Osteoblast (primary cell): ENCODE results near the gene NEB. TPM values are rescaled to one million over a fixed set of nuclear protein-coding genes. Genes with fewer than 3 reads are reported as not detected.

Source experiments
- DNase-seq: peaks from one replicate; pipeline ENCODE4 v3.0.0; 2011; ENCODE audit warnings: low spot score, mixed read lengths; ENCODE audit not compliant: insufficient read length; ENCODE audit errors: missing footprints
- H2AFZ ChIP-seq: 2 replicates; pipeline ENCODE4 v1.6.0; 2011; ENCODE audit warnings: mild to moderate bottlenecking, low read length
- H3K27ac ChIP-seq: 2 replicates; pipeline ENCODE4 v1.5.1; 2011; ENCODE audit warnings: mild to moderate bottlenecking, low read depth, low read length, moderate library complexity
- H3K27me3 ChIP-seq: 2 replicates; pipeline ENCODE4 v1.6.0; 2012; ENCODE audit warnings: mild to moderate bottlenecking, control low read depth, inconsistent platforms, low read length, moderate library complexity; ENCODE audit not compliant: insufficient read depth
- H3K36me3 ChIP-seq: 2 replicates; pipeline ENCODE4 v1.5.1; 2011; ENCODE audit warnings: mild to moderate bottlenecking, low read length, control low read depth, moderate library complexity; ENCODE audit not compliant: insufficient read depth
- H3K4me1 ChIP-seq: 2 replicates; pipeline ENCODE4 v1.5.1; 2011; ENCODE audit warnings: mild to moderate bottlenecking, low read length, control low read depth, moderate library complexity; ENCODE audit not compliant: insufficient read depth
- H3K4me2 ChIP-seq: 2 replicates; pipeline ENCODE4 v1.6.0; 2011; ENCODE audit warnings: mild to moderate bottlenecking, low read length; ENCODE audit not compliant: insufficient read depth
- H3K4me3 ChIP-seq: fragments of 200-600 bp; sonication (generic); 3 replicates; pipeline ENCODE4 v1.5.1; 2012; ENCODE audit warnings: mild to moderate bottlenecking, low read length, inconsistent platforms; ENCODE audit not compliant: insufficient read depth
- H3K79me2 ChIP-seq: 2 replicates; pipeline ENCODE4 v1.6.0; 2012; ENCODE audit warnings: mild to moderate bottlenecking, low read length, control low read depth, inconsistent platforms; ENCODE audit not compliant: insufficient read depth
- H3K9me3 ChIP-seq: 2 replicates; pipeline ENCODE4 v1.5.1; 2011; ENCODE audit warnings: low read depth, low read length, control low read depth
- H4K20me1 ChIP-seq: 2 replicates; pipeline ENCODE4 v1.6.0; 2012; ENCODE audit warnings: mild to moderate bottlenecking, low read length, control low read depth; ENCODE audit not compliant: insufficient read depth
- CTCF ChIP-seq: IDR thresholded peaks from 2 replicates; pipeline ENCODE4 v1.5.1; 2011; ENCODE audit warnings: mild to moderate bottlenecking, low read depth, low read length, moderate library complexity; ENCODE audit errors: extremely low read depth
- total RNA-seq: library from RNA; depleted of rRNA; stranded (reverse); fragments of >200 nt; gene quantifications from 2 replicates; pipeline ENCODE4 v1.2.3, GENCODE V29; 2012

Gene NEB
- total RNA-seq, 1 donor: 0.36 TPM

- Histone ChIP-seq H3K27ac (no peak overlapping the region), H3K4me2 (no peak overlapping the region), H3K36me3 (no peaks in the 10 kb centered on the region), H2AFZ (no peak overlapping the region), H3K79me2 (no peaks in the 10 kb centered on the region), H4K20me1 (no peaks in the 10 kb centered on the region), H3K4me1 (no peaks in the 10 kb centered on the region), H3K4me3 (no peak overlapping the region), H3K27me3 (peaks cover 4% of the 10 kb centered on the region), H3K9me3 (no peaks in the 10 kb centered on the region)
- no peak for TF ChIP-seq CTCF
- DNase-seq: no peak
These were observed 4.4 kb downstream of the NEB start for GRCh38 chr2:151729837-151730236.

DNA sequence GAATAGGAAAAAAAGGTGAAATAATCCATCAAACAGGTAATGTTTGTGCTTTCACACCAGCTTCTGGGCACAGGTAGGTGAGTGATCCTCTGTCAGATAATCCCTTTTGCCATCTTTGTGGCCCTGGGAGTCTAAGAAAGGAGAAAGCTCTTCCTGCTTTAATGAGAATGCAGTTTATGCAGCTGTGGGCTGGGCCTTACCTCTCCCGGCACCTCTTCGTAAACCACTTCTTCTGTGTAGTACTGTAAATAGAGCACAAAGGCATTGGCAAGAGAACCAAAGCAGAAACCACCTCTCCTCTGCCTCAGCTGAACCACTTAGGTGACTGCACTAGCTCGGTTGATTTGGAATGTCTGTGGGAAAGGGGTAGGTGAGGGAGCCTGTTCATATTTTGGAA is 4.9 kb downstream of the NEB start:
- Histone ChIP-seq H3K27ac (no peak overlapping the region), H3K4me3 (no peak overlapping the region), H3K4me1 (no peaks in the 10 kb centered on the region), H3K79me2 (no peaks in the 10 kb centered on the region), H3K4me2 (no peak overlapping the region), H2AFZ (no peak overlapping the region), H3K9me3 (no peaks in the 10 kb centered on the region), H3K36me3 (no peaks in the 10 kb centered on the region), H3K27me3 (peaks cover 4% of the 10 kb centered on the region), H4K20me1 (no peaks in the 10 kb centered on the region)
- no peak for DNase-seq
- TF ChIP-seq CTCF: no peak

GRCh38 chr2:151728804-151729414 is 5.4 kb downstream of the NEB start:
- H3K9me3 ChIP-seq: no peaks in the 10 kb centered on the region
- TF ChIP-seq CTCF: no peak

GRCh38 chr2:151727593-151728552 is 6.4 kb downstream of the NEB start:
- no peak overlapping the region for H2AFZ ChIP-seq
- no peaks in the 10 kb centered on the region for H3K4me1 ChIP-seq
- H3K36me3 ChIP-seq: no peaks in the 10 kb centered on the region
- no peak for DNase-seq
- H3K27ac ChIP-seq: no peak overlapping the region
- no peak overlapping the region for H3K4me2 ChIP-seq
- no peaks in the 10 kb centered on the region for H3K79me2 ChIP-seq
- TF ChIP-seq CTCF: no peak
- no peak overlapping the region for H3K4me3 ChIP-seq
- H3K9me3 ChIP-seq: no peaks in the 10 kb centered on the region
- H3K27me3 ChIP-seq: peaks cover 4% of the 10 kb centered on the region
- H4K20me1 ChIP-seq: no peaks in the 10 kb centered on the region

More at GRCh38 chr2:151728804-151729414, 5.4 kb downstream of the NEB start:
- Histone ChIP-seq H3K27ac (no peak overlapping the region), H3K4me2 (no peak overlapping the region), H3K79me2 (no peaks in the 10 kb centered on the region), H3K27me3 (peaks cover 4% of the 10 kb centered on the region), H3K36me3 (no peaks in the 10 kb centered on the region), H3K4me1 (no peaks in the 10 kb centered on the region), H3K4me3 (no peak overlapping the region), H4K20me1 (no peaks in the 10 kb centered on the region), H2AFZ (no peak overlapping the region)
- no peak for DNase-seq
